Measurements from ENCODE around the gene KIFC3.
"Not testable (repeated sequence)": the region's sequence is repeated elsewhere in the genome, so short reads cannot be mapped to it uniquely, and the experiment has no call there.

The KIFC3 gene

DNA sequence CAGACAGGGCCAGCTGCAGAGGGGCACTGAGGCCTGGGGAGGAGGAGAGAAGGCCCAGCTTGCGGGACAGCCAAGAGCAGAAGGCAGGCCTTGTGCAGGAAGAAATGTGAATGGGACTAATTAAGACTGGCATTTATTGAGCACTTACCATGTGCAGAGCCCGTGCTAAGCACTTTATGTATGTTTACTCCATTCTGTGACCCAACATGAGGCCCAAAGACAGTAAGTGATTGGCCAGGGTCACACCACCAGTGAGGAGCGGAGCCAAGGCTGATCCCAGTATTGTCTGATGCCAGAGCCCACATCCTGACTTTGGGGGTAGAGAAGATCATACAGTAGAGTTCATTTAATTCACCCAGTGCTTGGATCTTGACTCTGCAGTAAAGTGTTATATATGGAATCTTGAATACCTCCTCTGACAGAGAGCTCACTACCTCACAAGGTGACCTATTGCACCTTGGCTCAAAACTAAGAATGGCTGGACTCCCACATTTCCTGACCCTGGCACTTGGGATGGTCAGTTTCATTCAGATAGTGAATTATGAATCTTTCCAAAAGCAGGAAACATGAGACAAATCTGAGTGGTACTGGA lies 53.1 kb downstream of the KIFC3 start:
- no peak for DNase-seq (ENCODE audit: low read depth)
- TF ChIP-seq MYC (IDR thresholded peaks at IDR 0.05; ENCODE audit: low read depth, low read length) (no peak), POLR2A (IDR thresholded peaks at IDR 0.05; ENCODE audit: extremely low read depth, insufficient read length) (no peak)
- TF ChIP-seq, protein P1, sequence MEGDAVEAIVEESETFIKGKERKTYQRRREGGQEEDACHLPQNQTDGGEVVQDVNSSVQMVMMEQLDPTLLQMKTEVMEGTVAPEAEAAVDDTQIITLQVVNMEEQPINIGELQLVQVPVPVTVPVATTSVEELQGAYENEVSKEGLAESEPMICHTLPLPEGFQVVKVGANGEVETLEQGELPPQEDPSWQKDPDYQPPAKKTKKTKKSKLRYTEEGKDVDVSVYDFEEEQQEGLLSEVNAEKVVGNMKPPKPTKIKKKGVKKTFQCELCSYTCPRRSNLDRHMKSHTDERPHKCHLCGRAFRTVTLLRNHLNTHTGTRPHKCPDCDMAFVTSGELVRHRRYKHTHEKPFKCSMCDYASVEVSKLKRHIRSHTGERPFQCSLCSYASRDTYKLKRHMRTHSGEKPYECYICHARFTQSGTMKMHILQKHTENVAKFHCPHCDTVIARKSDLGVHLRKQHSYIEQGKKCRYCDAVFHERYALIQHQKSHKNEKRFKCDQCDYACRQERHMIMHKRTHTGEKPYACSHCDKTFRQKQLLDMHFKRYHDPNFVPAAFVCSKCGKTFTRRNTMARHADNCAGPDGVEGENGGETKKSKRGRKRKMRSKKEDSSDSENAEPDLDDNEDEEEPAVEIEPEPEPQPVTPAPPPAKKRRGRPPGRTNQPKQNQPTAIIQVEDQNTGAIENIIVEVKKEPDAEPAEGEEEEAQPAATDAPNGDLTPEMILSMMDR (IDR thresholded peaks at IDR 0.05; ENCODE audit: low read depth, low read length), result no peak
- TF ChIP-seq, protein P2, sequence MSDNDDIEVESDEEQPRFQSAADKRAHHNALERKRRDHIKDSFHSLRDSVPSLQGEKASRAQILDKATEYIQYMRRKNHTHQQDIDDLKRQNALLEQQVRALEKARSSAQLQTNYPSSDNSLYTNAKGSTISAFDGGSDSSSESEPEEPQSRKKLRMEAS (IDR thresholded peaks at IDR 0.05; ENCODE audit: low read depth, low read length), result no peak
- no peak overlapping the region for H3K4me3 ChIP-seq (ENCODE audit: low read depth, low read length)

DNA sequence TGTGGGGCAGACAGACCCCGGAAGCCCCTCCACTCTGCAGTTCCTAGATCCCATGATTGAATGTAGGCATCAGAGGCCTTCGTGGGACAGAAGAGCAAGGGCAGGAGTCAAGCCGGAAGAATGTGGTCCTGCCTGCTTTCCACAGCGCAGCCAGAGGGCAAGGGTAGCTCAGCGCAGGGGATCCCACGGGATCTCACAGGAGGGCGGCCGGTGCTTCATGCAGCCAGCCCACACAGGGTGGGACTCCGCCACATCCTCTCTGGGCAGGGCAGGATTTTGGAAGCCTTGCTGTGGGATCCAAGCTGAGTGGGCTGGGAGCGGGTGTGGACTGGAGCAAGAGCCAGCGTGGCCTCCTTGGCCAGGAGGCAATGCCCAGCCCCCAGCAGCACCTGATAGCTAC lies 53.7 kb downstream of the KIFC3 start:
- DNase-seq (ENCODE audit: low read depth), result no peak
- no peak overlapping the region for H3K4me3 ChIP-seq (ENCODE audit: low read depth, low read length)
- TF ChIP-seq POLR2A (IDR thresholded peaks at IDR 0.05; ENCODE audit: extremely low read depth, insufficient read length) (no peak), MYC (IDR thresholded peaks at IDR 0.05; ENCODE audit: low read depth, low read length) (no peak)
- TF ChIP-seq, protein P1 (IDR thresholded peaks at IDR 0.05; ENCODE audit: low read depth, low read length), result no peak
- TF ChIP-seq, protein P2 (IDR thresholded peaks at IDR 0.05; ENCODE audit: low read depth, low read length), result no peak

DNA sequence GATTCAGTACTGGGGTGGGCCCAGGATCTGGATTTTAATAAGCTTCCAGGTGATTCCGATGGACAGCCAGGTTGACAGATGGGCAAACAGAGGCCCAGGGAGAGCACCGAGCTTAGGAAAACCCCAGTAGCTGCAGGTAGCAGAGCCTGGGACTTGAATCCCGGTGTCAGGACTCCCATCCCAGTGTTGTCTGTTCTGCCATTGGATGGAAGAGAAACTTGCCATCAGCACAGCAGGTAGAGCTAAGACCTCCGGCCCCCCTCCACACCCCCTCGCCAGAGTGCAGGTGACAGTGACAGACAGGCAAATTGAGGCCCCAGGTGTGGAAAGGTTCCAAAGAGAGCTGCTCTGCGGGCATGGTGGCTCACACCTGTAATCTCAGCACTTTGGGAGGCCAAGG lies 54.3 kb downstream of the KIFC3 start:
- TF ChIP-seq, protein P2 (IDR thresholded peaks at IDR 0.05; ENCODE audit: low read depth, low read length), result no peak
- TF ChIP-seq POLR2A (IDR thresholded peaks at IDR 0.05; ENCODE audit: extremely low read depth, insufficient read length), result no peak
- TF ChIP-seq MYC (IDR thresholded peaks at IDR 0.05; ENCODE audit: low read depth, low read length), result no peak
- TF ChIP-seq, protein P1 (IDR thresholded peaks at IDR 0.05; ENCODE audit: low read depth, low read length), result no peak
- no peak overlapping the region for H3K4me3 ChIP-seq (ENCODE audit: low read depth, low read length)
- DNase-seq (ENCODE audit: low read depth), result no peak

DNA sequence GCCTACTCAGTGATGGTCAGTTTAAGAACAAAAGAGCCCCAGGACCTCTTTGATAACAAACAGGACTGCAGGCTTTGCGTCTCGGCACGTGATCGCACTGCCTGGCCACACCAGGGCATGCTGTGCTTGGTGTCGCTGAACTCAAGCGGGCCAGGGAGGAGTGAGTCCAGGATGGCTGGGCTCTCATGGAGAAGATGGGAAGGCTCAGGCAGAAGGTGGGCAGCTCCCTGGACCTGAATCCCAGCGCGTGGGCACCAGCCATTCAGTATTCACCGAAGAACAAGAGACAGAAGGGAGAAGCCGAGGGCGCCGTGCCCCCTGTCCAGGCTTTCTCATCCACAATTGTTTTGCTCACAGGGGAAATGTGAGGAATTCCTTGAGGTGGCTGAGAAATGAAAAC lies 54.8 kb downstream of the KIFC3 start:
- no peak for DNase-seq (ENCODE audit: low read depth)
- TF ChIP-seq, protein P2 (IDR thresholded peaks at IDR 0.05; ENCODE audit: low read depth, low read length), result no peak
- no peak overlapping the region for H3K4me3 ChIP-seq (ENCODE audit: low read depth, low read length)

DNA sequence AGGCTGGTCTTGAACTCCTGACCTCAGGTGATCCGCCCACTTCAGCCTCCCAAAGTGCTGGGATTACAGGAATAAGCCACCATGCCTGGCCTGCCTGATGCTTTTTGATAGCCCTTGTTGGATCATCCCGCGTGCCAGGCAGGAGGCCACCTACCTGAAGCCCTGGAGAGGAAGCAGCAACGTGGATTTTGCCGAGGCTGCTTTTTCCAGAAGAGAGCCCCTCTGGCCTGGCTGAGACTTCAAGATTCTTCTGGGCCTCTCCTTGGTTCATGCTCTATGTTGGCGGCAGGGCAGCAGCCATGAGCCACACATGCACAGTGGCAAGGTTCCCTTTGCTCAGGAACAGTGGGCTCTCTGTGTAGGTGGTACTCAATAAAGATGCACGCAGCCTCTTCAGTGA lies 55.2 kb downstream of the KIFC3 start:
- no peak overlapping the region for H3K4me3 ChIP-seq (ENCODE audit: low read depth, low read length)
- DNase-seq (ENCODE audit: low read depth), result no peak
- TF ChIP-seq, protein P2 (IDR thresholded peaks at IDR 0.05; ENCODE audit: low read depth, low read length), result no peak

DNA sequence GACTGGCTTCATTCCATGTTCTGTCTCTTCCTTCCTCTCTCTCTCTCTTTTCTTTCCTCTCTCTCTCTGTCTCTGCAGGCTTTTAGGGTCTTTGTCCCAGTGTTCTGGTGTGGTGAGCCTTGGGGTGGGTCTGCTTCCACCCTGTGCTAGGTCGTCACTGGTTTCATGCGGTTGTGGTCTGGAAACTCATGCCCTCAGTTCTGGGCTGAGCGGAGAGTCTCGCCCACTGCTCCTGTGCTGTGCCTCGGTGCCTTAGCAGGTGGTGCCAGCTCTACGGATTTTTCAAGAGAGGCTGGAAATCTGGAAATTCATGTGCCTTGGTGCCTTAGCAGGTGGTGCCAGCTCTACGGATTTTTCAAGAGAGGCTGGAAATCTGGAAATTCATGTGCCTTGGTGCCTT lies 56.0 kb downstream of the KIFC3 start:
- H3K4me3 ChIP-seq (ENCODE audit: low read depth, low read length); DNase-seq (ENCODE audit: low read depth): not testable (repeated sequence)

DNA sequence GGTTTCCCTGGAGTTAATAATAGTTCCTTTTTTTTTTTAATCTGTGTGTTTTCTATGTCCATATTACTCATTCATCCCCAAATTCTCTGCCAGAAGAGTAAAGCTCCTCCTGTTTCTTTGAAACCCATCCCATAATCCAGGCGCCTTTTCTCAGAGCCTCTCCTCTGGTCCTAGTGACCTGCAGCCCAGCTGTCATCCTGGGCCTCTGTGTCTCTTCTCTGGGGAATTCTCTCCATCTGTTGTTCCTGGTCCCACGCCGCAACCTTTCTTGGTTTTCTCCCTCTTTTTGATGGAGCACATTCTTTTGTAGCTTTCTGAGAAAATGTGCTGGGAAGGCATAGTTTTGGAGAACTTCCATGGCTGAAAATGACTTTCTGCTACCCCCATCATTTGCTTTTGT lies 56.5 kb downstream of the KIFC3 start:
- DNase-seq (ENCODE audit: low read depth), result no peak
- no peak overlapping the region for H3K4me3 ChIP-seq (ENCODE audit: low read depth, low read length)
- TF ChIP-seq MYC (IDR thresholded peaks at IDR 0.05; ENCODE audit: low read depth, low read length) (no peak), POLR2A (IDR thresholded peaks at IDR 0.05; ENCODE audit: extremely low read depth, insufficient read length) (no peak)
- TF ChIP-seq, protein P1 (IDR thresholded peaks at IDR 0.05; ENCODE audit: low read depth, low read length), result no peak
- TF ChIP-seq, protein P2 (IDR thresholded peaks at IDR 0.05; ENCODE audit: low read depth, low read length), result no peak
